ENCODE measurements around the gene JAG1.

JAG1 gene

GRCh38 chr20:10673842-10674683, at the start of gene JAG1:
Gene JAG1 (minus strand): TSS chr20:10673999. CDS start chr20:10673530, 469 bp downstream.
- no peak for DNase-seq

- no peak for DNase-seq
These were observed 48.2 kb upstream of the JAG1 start for GRCh38 chr20:10721976-10722375.

- no peak for DNase-seq
These were observed 47.5 kb upstream of the JAG1 start for GRCh38 chr20:10721137-10721896.

- no peak for DNase-seq
These were observed 46.8 kb upstream of the JAG1 start for GRCh38 chr20:10720565-10720964.

- DNase-seq: no peak
These were observed 46.1 kb upstream of the JAG1 start for GRCh38 chr20:10719740-10720385.

GRCh38 chr20:10718661-10719060, 44.9 kb upstream of the JAG1 start:
- DNase-seq: no peak

GRCh38 chr20:10716855-10717254, 43.1 kb upstream of the JAG1 start:
- DNase-seq: no peak

GRCh38 chr20:10715035-10715434, 41.2 kb upstream of the JAG1 start:
- no peak for DNase-seq

- no peak for DNase-seq
These were observed 40.6 kb upstream of the JAG1 start for GRCh38 chr20:10714236-10714975.

- DNase-seq: no peak
These were observed 39.4 kb upstream of the JAG1 start for GRCh38 chr20:10713161-10713560.

- DNase-seq: no peak
These were observed 38.2 kb upstream of the JAG1 start for GRCh38 chr20:10711903-10712451.

GRCh38 chr20:10710991-10711775, 37.4 kb upstream of the JAG1 start:
- DNase-seq: no peak

GRCh38 chr20:10709916-10710315, 36.1 kb upstream of the JAG1 start:
- no peak for DNase-seq

GRCh38 chr20:10708351-10709185, 34.8 kb upstream of the JAG1 start:
- no peak for DNase-seq

GRCh38 chr20:10707791-10708190, 34.0 kb upstream of the JAG1 start:
- no peak for DNase-seq

GRCh38 chr20:10707068-10707467, 33.3 kb upstream of the JAG1 start:
- DNase-seq: no peak

GRCh38 chr20:10706460-10706811, 32.6 kb upstream of the JAG1 start:
- DNase-seq: no peak

GRCh38 chr20:10705801-10706459, 32.1 kb upstream of the JAG1 start:
- no peak for DNase-seq

GRCh38 chr20:10701607-10702006, 27.8 kb upstream of the JAG1 start:
- no peak for DNase-seq

- no peak for DNase-seq
These were observed 26.1 kb upstream of the JAG1 start for GRCh38 chr20:10699941-10700340.

All from activated CD4-positive, alpha-beta T cell treated with anti-CD3 and anti-CD28 coated beads for 1 hour (primary cell).